ENCODE results near the gene TENT5C.

Gene TENT5C

DNA sequence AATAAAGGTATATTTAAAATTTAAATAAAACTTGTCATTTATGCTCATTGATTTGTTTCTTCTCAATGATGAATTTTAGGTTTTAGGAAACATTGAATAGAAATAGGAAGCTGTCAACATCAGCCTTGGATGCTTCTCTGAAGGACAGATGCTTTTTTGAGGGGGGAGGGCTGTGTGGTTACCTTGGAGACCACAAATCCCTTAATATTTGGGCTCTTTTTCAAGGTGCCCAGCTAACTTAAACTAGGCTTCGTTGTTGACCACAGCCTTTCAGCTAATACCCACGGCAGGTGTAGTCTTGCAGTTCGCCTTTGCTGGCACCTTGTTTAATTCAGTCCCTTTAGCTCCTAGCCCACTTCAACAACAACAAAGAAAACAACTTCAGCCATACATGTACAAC, 22.5 kb downstream of the TENT5C start:
- TF ChIP-seq, protein P1, sequence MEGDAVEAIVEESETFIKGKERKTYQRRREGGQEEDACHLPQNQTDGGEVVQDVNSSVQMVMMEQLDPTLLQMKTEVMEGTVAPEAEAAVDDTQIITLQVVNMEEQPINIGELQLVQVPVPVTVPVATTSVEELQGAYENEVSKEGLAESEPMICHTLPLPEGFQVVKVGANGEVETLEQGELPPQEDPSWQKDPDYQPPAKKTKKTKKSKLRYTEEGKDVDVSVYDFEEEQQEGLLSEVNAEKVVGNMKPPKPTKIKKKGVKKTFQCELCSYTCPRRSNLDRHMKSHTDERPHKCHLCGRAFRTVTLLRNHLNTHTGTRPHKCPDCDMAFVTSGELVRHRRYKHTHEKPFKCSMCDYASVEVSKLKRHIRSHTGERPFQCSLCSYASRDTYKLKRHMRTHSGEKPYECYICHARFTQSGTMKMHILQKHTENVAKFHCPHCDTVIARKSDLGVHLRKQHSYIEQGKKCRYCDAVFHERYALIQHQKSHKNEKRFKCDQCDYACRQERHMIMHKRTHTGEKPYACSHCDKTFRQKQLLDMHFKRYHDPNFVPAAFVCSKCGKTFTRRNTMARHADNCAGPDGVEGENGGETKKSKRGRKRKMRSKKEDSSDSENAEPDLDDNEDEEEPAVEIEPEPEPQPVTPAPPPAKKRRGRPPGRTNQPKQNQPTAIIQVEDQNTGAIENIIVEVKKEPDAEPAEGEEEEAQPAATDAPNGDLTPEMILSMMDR (IDR thresholded peaks at IDR 0.05; ENCODE audit: low read depth, low read length): no peak

DNA sequence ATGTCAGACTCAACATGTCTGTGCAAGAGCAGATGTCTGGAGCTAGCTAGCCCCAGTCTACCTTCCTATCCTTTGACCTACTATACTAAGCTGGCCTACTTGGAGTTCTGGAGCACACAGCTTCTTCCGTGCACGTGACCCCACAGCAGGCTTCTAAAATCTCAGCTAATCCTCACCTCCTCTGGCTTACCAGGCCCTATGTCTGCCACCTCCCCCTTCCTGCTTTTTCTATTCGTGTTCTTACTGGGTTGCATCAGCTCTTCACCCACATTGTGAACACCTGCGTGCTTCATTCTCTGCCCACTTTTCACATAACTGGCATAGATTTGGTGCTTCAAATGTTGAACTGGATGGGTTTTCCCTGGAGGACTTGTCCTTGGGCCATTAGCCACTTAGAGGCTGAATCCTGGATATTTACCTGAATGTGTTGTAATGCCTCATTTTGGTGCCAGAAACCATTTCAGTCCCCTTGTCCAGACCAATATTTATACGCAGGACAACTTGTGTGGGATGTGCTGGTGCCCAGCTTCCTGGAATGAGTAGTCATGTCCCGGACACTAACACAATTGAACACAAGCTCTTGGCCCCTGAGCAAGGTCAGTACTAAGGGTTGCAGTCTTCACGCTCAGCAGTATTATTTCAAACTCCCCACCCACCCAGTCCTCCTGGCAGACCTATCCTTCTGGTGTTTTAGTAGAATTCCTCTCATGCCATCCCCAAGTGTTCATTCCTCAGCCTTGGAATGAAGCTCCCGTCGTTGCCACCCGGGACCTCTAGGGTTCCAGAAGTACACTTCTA, 24.0 kb downstream of the TENT5C start:
- TF ChIP-seq, protein P1 (IDR thresholded peaks at IDR 0.05; ENCODE audit: low read depth, low read length): no peak
- no peak overlapping the region for H3K4me3 ChIP-seq (ENCODE audit: low read depth, low read length)

More for the DNA sequence above, 22.5 kb downstream of the TENT5C start:
- no peak overlapping the region for H3K4me3 ChIP-seq (ENCODE audit: low read depth, low read length)

GRCh38 chr1:117630423-117630998, 24.7 kb downstream of the TENT5C start:
- TF ChIP-seq, protein P1 (IDR thresholded peaks at IDR 0.05; ENCODE audit: low read depth, low read length): no peak
- no peak overlapping the region for H3K4me3 ChIP-seq (ENCODE audit: low read depth, low read length)

GRCh38 chr1:117631359-117632160, 25.7 kb downstream of the TENT5C start:
- TF ChIP-seq, protein P1 (IDR thresholded peaks at IDR 0.05; ENCODE audit: low read depth, low read length): no peak
- H3K4me3 ChIP-seq (ENCODE audit: low read depth, low read length): no peak overlapping the region

DNA sequence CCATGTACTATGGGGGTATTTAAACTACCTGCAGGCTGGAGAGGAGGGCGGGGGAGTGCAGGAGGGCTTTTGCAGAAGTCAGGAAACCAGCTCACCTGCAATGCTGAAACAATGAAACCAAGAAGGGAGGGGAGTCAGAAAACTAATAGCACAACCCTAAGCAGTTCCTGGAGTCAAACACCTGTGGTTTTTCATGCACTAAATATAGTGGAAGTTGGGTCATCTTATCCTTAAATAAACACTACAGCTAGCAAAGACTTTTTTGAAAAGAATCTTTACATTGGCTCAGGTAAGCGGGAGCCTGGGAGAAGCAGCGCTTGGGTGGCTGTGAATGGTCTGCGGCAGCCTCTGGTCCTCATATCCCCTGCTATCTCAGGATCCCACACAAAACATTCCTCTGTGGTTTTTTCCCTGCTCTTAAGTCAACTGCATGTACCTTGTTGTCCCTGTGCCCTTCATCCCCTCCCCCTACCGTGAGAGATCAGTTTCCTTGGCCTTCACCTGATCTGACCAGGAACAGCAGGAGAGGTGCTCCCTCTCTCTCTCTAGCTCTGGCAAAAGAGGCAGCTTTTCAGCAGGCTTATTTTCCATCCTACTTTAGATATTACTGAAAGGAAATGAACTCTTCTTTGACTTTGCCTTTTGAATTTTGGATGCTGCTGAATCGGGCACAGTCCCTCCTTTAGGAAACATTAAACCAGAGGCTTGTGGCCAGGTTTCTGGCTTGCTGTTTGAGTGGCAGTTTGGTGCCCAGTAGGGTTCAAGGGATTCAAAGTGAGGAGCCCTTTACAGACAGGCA, 26.6 kb downstream of the TENT5C start:
- H3K4me3 ChIP-seq (ENCODE audit: low read depth, low read length): no peak overlapping the region
- TF ChIP-seq, protein P1 (IDR thresholded peaks at IDR 0.05; ENCODE audit: low read depth, low read length): no peak

DNA sequence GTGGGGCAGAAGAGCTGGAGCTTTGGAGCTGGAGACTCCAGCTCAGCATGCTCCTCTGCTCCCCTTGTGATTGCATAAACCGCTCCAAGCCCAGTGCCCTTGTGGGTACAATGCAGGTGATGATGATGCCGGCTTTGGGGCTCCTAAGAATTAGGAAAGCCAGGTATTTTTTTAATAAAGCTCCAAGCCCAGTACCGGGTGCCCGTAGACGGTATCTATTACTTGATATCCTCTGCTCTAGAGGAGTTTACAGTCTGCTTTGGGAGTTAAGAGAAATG, 27.2 kb downstream of the TENT5C start:
- H3K4me3 ChIP-seq (ENCODE audit: low read depth, low read length): no peak overlapping the region
- TF ChIP-seq, protein P1 (IDR thresholded peaks at IDR 0.05; ENCODE audit: low read depth, low read length): no peak
